Measurements from ENCODE around the gene CYP2A6.
A peak's percentile ranks its signal among the peaks of the same experiment; 100 is the strongest.

The CYP2A6 gene

GRCh38 chr19:40801426-40802299, 48.6 kb downstream of the CYP2A6 start:
- peak; percentile 3 for DNase-seq (ENCODE audit: low spot score)

DNA sequence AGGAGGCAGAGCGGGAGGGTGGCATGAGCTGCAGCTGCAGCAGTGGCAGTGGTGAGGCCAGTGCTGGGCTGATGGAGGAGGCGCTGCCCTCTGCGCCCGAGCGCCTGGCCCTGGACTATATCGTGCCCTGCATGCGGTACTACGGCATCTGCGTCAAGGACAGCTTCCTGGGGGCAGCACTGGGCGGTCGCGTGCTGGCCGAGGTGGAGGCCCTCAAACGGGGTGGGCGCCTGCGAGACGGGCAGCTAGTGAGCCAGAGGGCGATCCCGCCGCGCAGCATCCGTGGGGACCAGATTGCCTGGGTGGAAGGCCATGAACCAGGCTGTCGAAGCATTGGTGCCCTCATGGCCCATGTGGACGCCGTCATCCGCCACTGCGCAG, 49.3 kb downstream of the CYP2A6 start:
- DNase-seq (ENCODE audit: low spot score): peak; percentile 8

DNA sequence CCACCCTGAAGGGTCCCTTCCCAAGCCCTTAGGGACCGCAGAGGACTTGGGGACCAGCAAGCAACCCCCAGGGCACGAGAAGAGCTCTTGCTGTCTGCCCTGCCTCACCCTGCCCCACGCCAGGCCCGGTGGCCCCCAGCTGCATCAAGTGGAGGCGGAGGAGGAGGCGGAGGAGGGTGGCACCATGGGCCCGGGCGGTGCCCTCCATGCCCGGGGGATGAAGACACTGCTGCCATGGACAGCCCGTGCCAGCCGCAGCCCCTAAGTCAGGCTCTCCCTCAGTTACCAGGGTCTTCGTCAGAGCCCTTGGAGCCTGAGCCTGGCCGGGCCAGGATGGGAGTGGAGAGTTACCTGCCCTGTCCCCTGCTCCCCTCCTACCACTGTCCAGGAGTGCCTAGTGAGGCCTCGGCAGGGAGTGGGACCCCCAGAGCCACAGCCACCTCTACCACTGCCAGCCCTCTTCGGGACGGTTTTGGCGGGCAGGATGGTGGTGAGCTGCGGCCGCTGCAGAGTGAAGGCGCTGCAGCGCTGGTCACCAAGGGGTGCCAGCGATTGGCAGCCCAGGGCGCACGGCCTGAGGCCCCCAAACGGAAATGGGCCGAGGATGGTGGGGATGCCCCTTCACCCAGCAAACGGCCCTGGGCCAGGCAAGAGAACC, 49.8 kb downstream of the CYP2A6 start:
- peak; percentile 13 for DNase-seq (ENCODE audit: low spot score)

DNA sequence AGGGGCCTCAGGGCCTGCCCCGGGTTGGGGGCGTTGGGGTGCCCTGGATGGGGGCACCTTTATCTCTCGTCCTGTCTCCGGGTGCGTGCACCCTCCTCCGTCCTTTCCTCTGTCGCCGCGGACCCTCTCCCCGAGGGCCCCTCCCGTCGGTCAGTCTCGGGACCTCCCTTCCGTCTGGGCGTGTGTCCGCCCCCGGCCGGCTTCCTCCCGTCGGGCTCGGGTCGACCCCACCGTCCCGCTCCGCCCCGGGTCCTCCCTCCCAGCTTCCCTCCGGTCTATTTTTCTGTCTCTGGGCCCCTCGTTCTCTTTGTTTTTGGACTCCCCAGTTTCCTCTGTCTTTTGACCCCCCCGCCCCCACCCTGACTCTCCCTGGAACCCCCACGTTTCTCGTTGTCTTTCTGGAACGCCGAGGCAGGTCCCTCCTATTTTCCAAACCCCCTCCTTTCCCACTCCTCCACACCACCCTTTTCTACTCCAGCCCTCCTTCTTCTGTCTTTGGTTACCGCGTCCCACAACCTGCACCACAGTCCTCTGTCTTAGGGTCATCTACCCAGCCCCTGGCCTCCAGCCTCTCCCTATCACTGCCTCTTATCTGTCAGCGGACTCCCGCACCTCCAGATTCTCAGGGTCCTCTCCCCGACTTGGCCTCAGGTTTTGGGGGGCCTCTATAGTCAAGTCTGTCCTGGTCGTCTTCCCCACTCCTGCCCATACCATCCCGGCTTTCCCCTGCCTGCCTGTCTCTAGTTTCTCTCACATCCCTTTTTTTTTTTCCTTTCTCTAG, 50.5 kb downstream of the CYP2A6 start:
- DNase-seq (ENCODE audit: low spot score): peak; percentile 24

GRCh38 chr19:40798683-40799557, 51.3 kb downstream of the CYP2A6 start, which contains the start of gene EGLN2:
Gene EGLN2, plus strand, starts transcription at chr19:40799191. Its CDS starts 1,382 bp downstream, at chr19:40800573.
- DNase-seq (ENCODE audit: low spot score): peak; percentile 100

DNA sequence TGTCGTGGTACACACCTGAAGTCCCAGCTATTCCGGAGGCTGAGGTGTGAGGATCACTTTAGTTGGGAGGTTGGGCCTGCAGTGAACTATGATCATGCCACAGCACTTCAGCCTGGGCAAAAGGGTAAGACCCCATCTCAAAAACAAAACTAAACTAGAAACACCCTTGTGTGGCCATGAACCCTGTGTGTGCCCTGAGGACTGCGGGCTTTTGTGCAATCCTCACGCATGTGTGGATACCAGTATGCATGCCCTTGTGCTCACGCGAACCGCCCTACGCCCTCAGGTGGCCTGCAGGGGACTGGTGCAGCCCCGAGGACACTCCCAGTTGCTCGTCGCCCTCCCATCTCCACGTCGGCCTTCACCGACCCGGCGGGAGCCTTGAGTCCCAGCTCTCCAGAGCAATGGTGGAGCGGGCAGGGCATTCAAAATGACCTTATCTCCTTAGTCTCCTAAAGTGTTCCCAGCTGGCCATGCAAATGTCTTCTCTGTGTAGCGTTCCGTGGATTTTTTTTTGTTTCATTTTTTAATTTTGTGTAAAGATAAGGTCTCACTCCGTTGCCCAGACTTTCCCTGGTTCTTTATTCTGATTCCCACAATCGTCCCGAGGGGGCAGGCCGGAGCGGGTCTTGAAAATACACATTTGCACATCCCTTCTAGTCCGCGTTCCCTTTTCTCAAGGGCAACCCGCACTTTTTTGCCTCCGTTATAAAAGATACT, 52.1 kb downstream of the CYP2A6 start:
- DNase-seq (ENCODE audit: low spot score): peak; percentile 57

- no peak for DNase-seq (ENCODE audit: low spot score)
Measured at GRCh38 chr19:40797166-40797962, 52.9 kb downstream of the CYP2A6 start.

Measured in Ammon's horn (tissue), 1 donor.